PC-9 (cell line): ENCODE results near the gene PRIM1.

Experiments used
- CTCF ChIP-seq: fragments of 200-600 bp; sonication (generic); conservative IDR thresholded peaks from 2 replicates; pipeline ENCODE4 v1.6.1; 2017; ENCODE audit warnings: mixed run types, antibody characterized with exemption, mild to moderate bottlenecking, moderate library complexity
- EZH2 ChIP-seq: fragments of 200-600 bp; sonication (generic); IDR thresholded peaks from 2 replicates; pipeline ENCODE4 v1.8.0; 2017; ENCODE audit warnings: antibody characterized with exemption, low read depth

GRCh38 chr12:56723352-56723751, 28.8 kb downstream of the PRIM1 start:
- no peak for TF ChIP-seq CTCF
- TF ChIP-seq EZH2 = no peak
